VCaP (cell line): ENCODE results near the gene HDDC3.
A peak's percentile ranks its signal among the peaks of the same experiment; 100 is the strongest.

Experiments used
- H3K27ac ChIP-seq: fragments of 450-650 bp; 2 replicates; pipeline ENCODE4 v1.5.1; 2017
- TF ChIP-seq, protein P1 (sequence below): fragments of 450-650 bp; conservative IDR thresholded peaks from 2 replicates; pipeline ENCODE4 v1.5.1; 2017; ENCODE audit warnings: mild to moderate bottlenecking, moderate library complexity

HDDC3 gene

DNA sequence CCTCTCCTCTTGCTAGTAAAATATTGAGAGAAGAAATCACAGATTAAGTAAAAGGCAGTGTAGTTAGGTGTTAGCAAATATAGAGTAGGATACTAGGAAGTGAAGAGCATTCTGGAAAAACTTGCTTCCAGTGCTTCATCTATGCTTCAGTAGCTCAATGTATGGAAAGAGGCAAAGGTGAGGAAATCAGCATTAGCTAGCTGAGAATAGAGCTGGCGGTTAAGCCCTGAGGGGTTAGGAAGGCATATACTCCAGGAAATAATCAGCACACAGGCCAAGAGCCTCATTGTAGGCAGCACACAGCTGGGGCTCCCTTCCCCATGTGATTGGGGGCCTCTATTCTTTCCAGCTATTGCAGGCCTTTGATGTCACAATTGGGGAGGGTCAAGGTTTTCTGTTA lies 36.1 kb upstream of the HDDC3 start:
- no peak overlapping the region for H3K27ac ChIP-seq
- TF ChIP-seq, protein P1, sequence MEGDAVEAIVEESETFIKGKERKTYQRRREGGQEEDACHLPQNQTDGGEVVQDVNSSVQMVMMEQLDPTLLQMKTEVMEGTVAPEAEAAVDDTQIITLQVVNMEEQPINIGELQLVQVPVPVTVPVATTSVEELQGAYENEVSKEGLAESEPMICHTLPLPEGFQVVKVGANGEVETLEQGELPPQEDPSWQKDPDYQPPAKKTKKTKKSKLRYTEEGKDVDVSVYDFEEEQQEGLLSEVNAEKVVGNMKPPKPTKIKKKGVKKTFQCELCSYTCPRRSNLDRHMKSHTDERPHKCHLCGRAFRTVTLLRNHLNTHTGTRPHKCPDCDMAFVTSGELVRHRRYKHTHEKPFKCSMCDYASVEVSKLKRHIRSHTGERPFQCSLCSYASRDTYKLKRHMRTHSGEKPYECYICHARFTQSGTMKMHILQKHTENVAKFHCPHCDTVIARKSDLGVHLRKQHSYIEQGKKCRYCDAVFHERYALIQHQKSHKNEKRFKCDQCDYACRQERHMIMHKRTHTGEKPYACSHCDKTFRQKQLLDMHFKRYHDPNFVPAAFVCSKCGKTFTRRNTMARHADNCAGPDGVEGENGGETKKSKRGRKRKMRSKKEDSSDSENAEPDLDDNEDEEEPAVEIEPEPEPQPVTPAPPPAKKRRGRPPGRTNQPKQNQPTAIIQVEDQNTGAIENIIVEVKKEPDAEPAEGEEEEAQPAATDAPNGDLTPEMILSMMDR, result no peak

DNA sequence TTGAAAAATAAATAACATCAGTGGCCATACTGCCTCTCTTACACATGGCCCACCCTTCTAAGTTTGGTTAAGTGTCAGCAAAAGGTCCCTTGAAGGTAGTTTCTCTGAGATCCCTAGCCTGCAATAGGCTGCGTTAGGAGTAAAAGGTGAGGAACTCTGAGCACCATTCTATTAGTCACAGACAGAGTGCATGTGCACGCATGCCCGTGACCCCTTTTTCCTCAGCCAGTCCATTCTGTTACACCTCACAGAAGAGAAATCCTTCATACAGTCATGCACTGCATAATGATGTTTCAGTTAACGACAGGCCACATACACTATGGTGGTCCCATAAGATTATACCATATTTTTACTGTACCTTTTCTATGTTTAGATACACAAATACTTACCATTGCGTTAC lies 34.9 kb upstream of the HDDC3 start:
- no peak overlapping the region for H3K27ac ChIP-seq
- TF ChIP-seq, protein P1, result no peak

- no peak overlapping the region for H3K27ac ChIP-seq
- TF ChIP-seq, protein P1, result no peak
Observed at GRCh38 chr15:90966262-90966661, 33.9 kb upstream of the HDDC3 start.

- 0 out of 2 replicates have a peak overlapping the region, but pooled peaks have one; percentile 56 for H3K27ac ChIP-seq
- TF ChIP-seq, protein P1, result no peak
Observed at GRCh38 chr15:90962021-90962420, 29.7 kb upstream of the HDDC3 start.

DNA sequence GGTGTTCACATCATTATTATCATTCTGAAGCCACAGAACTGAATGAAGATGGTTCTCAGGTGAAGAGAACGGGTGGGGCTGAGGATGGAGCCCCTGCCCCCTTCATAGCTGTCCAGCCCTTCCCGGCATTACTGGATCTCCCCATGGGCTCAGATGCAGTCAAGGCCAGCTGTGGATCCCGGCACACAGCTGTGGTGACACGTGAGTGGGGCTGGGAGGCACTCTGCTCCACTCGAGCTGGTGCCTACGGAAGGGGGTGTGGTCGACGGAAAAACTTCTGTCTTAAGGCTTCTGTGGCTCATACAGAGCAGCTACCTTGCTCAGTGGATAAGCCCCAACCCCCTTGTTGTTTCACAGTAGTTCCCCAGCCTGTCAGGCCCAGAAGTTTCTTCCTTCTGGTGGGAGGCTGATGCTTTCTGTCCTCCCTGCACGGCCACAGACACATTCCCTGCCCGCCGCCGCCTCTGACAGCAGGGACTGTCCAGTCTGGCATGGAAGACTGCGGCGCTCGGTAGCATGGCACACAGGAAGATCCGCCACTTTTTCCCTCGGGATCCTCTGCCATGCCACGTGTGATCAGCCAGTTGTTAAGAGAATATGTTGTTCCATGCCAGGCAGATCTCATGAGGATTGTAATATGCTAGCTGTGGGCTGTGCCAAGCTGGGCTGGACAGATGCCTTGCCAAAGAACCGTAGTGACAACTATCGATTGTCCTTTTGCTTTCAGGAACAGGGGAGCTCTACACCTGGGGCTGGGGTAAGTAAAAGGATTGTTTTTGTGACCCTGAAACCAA lies 28.1 kb upstream of the HDDC3 start:
- TF ChIP-seq, protein P1, result no peak
- H3K27ac ChIP-seq, result peak overlapping the region; percentile 56

DNA sequence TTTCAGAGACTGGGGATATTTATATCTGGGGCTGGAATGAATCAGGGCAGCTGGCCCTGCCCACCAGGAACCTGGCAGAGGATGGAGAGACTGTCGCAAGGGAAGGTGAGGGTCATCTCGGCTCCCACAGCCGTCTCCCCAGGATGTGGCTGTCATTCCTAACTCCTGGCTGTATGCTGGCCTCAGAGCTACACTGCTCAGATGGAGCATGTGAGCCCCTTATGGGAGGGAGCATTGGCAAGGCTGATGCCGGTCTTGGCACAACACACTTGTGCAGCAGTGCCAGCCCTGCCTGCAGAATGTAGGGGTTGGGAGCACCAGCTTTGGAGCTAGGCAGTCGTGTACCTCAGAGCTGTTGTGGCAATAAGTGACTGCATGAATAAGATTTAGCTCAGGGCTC lies 27.5 kb upstream of the HDDC3 start:
- peak overlapping the region; percentile 56 for H3K27ac ChIP-seq
- TF ChIP-seq, protein P1, result no peak

DNA sequence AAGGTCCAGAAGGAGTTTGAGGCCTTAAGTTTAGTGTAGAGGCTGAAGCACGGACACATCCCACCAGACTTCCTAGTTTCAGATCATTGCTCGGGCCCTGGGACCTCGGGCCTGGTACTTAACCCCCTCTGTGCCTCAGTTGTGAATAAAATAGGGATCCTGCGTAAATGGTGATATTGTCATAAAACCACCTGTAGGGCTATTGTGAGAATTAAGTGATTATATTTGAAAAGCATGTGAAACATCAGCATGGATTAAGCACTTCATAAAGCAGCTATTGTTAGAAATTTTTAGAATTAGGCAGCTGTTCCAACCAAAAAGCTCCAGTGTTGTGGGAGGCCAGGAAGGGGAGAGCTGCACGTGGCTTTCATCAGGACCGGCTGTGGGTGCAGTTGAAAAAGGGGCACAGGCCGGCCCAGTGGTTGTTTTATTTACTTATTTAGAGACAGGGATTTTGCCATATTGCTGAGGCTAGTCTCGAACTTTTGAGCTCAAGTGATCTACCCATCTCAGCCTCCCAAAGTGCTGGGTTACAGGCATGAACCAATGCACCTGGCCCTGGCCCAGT lies 26.8 kb upstream of the HDDC3 start:
- TF ChIP-seq, protein P1, result no peak
- peak overlapping the region; percentile 56; the same call in 1 of the 2 replicates for H3K27ac ChIP-seq
